Hippocampal formation (tissue), 2 donors: Measurements from ENCODE around the gene PAEP.
"Not testable (repeated sequence)": the region's sequence is repeated elsewhere in the genome, so short reads cannot be mapped to it uniquely, and the experiment has no call there.

ENCODE experiments used
- DNase-seq, 2 donors: peaks; one replicate each; lab custom pipeline; 2025; lab: John Stamatoyannopoulos, UW

PAEP gene

GRCh38 chr9:135561391-135562234 lies at the start of gene PAEP:
TSS of gene PAEP (plus strand) at chr9:135561756.
- DNase-seq = no peak

DNA sequence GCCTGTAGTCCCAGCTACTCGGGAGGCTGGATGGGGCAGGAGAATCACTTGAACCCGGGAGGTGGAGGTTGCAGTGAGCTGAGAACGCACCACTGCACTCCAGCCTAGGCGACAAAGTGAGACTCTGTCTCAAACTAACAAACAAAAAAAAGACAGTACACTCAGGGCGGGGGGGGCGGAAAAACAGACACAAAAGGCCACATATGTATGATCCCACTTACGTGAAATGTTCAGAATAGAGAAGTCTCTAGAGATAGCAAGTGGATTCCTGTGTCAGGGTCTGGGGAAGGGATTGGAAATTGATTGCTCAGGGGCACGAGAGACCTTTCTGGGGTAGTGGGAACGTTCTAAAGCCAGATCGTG lies 49.3 kb upstream of the PAEP start:
- DNase-seq = no peak

DNA sequence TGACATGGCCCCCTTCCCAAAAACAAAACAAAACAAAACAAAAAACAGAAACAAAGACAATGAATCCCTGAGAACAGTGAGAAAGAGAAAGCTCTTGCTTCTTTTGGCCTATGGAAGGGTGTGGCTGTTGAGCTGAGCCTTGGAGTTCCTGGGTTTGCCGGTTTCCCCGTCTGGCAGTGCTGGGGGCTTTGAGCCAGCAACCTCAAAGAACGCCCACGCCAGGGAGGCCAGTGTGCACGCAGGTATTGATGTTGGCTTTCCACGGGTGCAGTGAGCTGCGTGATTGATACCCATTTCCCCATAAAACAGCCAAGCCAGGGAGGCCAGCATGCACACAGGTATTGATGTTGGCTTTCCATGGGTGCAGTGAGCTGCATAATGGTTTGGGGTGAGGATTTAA lies 48.7 kb upstream of the PAEP start:
- no peak for DNase-seq

DNA sequence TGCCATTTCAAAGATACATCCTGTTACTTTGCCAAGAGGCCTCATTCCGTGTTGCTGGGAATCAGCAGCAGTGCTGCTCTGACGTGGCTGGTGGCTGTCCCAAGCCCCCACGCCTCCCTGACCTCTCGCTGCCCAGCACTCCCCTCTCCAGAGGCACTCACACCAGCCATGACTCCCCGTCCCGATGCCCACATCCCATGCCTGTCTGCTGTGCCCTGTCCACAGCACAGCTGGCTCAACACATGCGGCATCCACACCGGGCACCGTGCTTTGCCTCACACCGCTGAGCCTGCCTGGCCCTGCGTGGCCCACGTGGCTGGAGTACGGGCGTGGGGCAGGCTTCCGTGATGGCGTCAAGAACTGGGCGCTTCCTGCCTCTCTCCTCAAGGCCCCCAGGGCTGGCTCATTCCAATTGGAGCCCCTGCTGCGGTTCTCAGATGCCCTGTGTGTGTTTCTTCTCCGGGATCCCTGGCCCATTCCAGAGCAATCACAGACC lies 48.2 kb upstream of the PAEP start:
- no peak for DNase-seq

DNA sequence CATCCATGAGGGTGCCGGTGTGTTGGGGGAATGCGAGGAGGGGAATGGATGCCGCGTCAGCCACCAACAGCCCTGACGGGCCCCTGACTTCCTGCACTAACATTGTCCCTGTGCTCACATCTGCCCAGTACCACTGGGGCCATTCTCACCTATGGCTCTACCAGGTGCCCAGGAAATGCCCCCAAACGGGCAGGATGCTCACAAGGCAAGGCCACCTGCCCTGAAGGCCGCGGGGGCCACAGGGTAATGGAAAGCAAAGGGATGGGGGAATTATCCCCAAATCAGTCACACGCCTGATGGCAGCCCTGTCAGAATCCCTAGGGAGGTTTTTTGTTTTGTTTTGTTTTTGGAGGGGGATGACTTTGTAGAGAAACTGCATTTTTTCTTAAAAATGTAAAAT lies 47.6 kb upstream of the PAEP start:
- DNase-seq = not testable (repeated sequence)

DNA sequence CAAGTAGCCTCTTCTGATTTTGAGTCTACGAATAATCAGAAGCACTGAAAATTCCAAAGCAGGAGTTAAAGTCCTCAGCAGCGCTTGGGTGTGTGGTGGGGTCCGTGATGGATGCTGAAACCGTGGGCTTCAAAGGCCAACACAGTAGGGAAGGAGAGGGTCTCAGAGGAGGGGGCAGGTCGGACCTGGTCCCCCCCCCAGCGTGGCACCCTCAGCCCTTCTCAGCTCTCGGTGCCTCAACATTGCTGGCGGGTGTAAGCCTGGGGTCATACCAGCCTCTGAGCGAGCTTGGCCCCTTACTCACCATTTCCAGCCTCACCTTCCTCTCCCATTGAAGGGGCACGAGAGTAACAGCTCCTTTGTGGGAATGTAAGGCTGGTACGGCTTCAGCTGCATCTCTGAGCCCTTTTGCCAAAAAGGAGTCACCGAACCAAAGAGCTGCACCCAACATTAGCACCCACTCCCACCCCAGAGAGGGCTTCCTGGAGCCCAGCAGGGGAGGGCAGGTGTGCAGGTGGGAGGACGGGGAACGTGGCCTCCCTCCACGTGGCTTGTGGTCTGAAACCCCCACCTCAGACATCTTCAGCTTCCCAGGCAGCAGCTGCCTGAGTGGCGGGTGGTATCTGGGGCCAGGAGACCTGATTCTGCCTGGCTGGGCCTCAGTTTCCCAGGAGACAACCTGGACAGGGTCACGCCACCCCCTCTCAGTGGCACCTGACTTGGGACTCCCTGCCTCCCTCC lies 47.0 kb upstream of the PAEP start:
- DNase-seq = no peak

- DNase-seq = no peak
Observed at GRCh38 chr9:135515083-135515951, 46.2 kb upstream of the PAEP start.

- no peak for DNase-seq
Observed at GRCh38 chr9:135516132-135516860, 45.3 kb upstream of the PAEP start.

DNA sequence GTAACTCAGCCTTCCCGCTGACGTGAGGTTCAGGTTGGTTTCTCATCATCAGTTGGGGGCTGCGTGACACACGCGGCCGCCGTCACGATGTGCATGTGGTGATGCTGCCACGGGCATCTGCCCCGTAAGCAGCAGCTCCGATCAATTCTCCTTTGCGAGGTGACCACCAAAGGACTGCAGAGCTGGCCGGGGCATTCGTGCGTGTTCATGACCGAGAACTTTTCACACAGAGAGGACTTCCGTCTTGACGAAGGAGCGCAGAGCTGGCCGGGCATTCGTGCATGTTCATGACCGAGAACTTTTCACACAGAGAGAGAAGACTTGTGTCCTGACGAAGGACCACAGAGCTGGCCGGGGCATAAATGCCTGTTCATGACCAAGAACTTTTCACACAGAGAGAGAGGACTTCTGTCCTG lies 44.1 kb upstream of the PAEP start:
- DNase-seq = no peak

DNA sequence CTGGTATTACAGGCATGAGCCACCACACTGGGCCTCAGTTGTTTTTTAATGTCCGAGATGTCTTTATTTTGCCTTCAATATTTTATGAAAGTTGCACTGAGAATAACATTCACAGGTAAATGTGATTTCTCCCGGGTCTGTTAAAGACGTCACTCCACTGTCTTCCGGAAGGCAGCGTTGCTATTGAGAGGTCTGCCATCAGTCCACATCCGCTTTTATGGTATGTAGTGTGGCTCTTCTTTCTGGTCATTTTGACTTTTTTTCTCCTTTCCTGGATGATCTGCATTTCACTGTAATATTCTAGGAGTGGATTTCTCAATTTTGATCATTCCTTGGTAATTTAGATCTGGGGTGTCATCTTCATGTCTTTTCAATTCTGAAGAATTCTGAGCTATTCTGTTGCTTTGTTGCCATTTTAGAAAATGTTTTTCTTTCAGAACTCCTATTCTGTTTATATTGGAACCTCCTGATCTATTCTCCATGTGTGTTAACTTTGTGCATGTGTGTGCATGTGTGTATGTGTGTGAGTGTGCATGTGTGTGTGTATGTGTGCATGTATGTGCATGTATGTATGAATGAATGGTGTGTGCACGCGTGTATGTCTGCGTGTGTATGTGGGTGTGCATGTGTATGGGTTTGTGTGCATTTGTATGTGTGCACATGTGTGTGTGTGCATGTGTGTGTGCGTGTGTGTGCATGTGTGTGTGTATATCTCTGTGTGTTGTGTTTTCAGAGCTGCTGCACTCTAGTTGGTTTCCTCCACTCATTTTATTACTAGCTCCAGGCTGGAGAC lies 42.2 kb upstream of the PAEP start:
- DNase-seq = no peak

GRCh38 chr9:135520916-135521607 lies 40.5 kb upstream of the PAEP start, which contains the start of gene LCN1:
TSS of gene LCN1 (plus strand) at chr9:135521440. CDS start at chr9:135521498, 58 bp downstream.
- DNase-seq = no peak

- DNase-seq = no peak
Observed at GRCh38 chr9:135521608-135522095, 39.9 kb upstream of the PAEP start.

GRCh38 chr9:135522137-135522877 lies 39.2 kb upstream of the PAEP start:
- DNase-seq = no peak

GRCh38 chr9:135522931-135523330 lies 38.6 kb upstream of the PAEP start:
- DNase-seq = no peak

GRCh38 chr9:135523521-135524129 lies 37.9 kb upstream of the PAEP start:
- DNase-seq = no peak

DNA sequence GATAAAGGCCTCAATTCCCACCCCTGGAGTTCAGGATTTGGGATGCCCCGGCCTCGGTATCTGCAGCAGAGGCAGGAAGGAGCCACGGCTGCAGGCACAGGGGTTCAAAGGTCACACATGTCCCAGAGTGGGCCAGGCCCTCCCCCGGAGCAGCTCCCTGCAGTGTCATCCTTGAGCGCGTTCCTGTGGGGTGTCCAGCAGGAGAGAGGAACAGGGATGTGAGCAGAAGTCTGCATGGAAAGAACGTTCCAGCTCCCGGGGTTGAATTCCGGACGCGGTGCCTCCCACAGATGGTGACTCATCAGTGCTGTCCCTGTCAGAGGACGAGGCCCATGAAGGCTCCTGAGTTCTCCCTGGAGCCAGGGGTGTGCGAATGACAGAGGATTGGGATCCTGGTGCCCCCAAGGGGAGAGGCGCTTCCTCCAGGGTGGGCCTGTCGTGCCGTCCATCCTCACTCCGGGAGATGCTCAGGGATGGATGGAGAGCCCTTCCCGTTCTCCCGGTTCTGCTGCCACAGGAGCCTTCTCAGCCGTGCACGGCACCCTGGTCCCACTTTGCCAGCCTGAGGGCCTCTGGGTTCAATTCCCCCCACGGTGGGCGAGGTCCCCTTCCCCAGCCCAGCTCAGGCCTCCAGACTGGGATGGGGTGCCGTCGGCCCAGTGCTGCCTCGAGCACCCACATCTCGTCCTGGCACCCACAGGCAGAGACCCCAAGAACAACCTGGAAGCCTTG lies 37.3 kb upstream of the PAEP start:
- DNase-seq = no peak

GRCh38 chr9:135525241-135526088 lies 36.1 kb upstream of the PAEP start:
- DNase-seq = no peak
